GM19463 (cell line): ENCODE measurements around the gene NTRK3.

Experiments used
- ATAC-seq: cut with Tn5 transposase; IDR thresholded peaks from one replicate; pipeline ENCODE4 v1.9.1; 2021; ENCODE audit warnings: mild to moderate bottlenecking, moderate library complexity; ENCODE audit not compliant: unreplicated experiment

Gene NTRK3

DNA sequence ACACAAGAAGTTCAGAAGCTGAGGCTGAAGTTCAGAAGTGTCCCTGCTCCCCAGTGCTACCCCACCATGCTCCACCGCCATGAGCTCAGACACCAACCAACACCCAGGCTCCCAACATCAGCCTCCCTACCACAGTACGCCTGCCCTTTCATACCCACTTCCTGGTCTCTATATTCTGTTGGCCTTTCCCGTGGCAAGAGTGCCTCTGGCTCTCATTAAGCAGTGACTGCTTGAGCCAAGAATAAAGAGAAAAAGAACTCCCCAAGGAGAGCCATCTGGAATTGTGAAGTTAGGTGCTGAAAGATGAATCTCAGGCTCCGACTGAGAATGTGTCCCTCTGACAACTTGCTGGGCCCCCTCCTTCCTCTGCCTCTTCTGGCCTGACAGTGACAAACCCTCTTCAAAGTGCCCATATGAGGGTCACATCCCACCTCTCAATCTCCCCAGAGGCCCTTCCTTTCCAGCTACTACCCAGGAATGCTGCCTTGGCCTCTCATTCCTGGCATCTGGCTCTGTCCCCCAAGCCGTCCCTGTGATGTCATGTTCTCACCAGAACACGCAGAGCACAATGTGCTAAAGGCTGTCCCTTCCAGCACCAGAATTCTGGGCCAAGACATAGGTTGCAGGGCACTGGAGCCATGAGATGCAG, 306.8 kb downstream of the NTRK3 start:
- no peak for ATAC-seq

- ATAC-seq, result no peak
Measured at GRCh38 chr15:87949151-87949574, 307.4 kb downstream of the NTRK3 start.

- no peak for ATAC-seq
Measured at GRCh38 chr15:87947560-87947959, 309.0 kb downstream of the NTRK3 start.

GRCh38 chr15:87945246-87945645, 311.3 kb downstream of the NTRK3 start:
- no peak for ATAC-seq

- no peak for ATAC-seq
Measured at GRCh38 chr15:87944691-87945090, 311.8 kb downstream of the NTRK3 start.

DNA sequence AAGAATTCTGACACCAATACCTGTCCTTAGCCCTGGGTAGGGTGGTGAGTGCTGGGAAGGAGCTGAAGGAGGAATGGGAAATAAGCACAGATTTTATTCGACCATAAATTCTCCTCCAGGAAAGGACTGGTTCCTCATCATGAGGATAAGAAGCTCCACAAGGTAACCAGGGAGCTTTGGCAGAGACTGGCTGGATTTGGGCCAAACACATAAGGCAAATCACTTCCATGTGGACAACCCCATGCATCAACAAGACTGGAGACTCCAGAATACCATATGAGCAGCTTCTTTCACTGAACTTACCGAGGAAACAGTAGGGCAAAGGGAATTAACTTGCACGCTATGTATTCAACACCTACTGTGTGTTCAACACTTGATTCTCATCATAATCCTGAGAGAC, 312.5 kb downstream of the NTRK3 start:
- no peak for ATAC-seq

- ATAC-seq, result no peak
Measured at GRCh38 chr15:87943626-87944025, 312.9 kb downstream of the NTRK3 start.

DNA sequence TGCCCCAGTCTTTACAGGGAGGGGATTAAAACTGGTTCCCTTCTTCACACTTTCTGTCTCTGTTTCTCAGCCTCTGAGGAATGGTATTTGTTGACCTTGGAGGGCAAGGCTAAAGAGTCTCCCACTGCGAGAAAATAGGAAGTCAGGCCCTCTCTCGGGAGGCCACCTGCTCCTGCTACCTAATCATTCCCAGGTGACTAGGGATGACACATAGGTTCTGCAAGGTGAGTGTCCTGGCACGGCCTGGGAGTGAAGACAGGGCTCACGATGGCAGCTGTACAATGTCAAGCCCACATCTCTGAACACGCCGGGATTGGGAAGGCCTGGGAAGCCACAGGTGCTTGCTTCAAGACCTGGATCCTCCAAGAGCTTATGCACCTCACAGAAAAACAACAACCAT, 314.2 kb downstream of the NTRK3 start:
- ATAC-seq, result no peak

GRCh38 chr15:87941606-87942005, 314.9 kb downstream of the NTRK3 start:
- ATAC-seq, result no peak

DNA sequence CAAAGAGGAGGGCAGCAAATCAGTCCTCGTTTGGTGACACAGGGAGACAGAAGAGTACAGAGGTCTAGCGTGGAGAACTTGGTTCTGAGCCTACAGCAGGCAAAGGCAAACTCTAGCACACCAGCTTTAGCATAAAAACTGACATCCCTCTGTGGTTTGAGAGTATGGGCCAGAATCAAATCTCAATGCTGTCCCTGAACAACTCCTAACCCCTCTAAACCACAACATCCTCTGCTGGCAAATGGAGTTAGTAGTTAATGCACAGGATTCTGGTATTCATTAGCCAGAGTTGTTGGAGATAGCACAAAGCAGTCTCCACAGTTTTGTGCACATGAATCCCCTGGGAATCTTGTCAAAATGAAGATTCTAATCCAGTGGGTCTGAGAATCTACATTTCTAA, 315.8 kb downstream of the NTRK3 start:
- ATAC-seq, result no peak

DNA sequence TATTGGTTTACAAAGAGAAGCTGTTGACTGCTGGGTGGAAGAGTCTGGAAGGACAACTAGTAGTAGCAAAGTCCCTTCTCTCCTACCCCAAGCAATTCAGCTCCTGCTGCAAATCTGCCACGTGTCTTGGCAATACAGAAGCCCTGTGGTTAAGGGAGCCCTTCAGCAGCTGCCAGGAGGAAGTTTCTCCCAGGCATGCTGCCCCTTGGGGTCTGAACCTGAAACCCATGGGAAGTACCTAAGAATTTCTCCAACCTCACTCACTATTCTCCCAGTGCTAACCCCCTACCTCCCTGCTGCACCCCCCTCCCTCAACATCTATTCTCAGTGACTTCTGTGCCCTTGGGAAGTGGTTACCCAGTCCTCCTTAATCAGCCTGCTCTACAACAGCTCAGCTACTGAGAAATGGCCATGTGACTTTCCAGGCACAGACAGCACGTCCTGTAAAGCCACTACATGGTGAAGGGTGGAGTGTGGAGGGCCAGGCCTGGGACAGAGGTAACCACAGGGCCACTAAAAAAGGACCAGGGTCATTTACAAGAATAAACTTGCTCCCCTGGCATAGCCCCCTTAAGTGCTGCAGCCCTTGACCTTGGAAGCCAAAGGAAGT, 316.6 kb downstream of the NTRK3 start:
- no peak for ATAC-seq

- ATAC-seq, result no peak
Measured at GRCh38 chr15:87938031-87938430, 318.5 kb downstream of the NTRK3 start.

- ATAC-seq, result no peak
Measured at GRCh38 chr15:87935583-87935982, 321.0 kb downstream of the NTRK3 start.

- no peak for ATAC-seq
Measured at GRCh38 chr15:87931584-87931983, 325.0 kb downstream of the NTRK3 start.

DNA sequence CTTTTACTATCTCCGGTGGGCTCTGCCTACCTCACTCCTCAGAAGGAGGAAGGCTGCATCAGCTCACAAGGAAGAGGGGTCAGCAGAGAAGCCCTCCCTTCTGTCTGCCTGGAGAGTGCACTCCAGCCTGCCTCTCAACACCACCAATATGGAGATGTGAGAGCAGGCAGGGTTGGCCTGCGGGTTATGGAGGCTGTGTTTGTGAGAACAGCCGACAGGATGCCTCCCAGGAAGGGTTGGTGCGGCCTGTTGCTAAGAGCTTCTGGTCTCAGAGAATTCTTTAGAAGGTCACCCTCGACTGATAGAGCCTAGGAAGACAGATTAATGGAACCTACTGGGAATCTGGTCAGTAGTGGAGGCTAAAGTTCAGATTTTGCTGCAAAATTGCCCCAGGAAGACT, 326.1 kb downstream of the NTRK3 start:
- no peak for ATAC-seq

DNA sequence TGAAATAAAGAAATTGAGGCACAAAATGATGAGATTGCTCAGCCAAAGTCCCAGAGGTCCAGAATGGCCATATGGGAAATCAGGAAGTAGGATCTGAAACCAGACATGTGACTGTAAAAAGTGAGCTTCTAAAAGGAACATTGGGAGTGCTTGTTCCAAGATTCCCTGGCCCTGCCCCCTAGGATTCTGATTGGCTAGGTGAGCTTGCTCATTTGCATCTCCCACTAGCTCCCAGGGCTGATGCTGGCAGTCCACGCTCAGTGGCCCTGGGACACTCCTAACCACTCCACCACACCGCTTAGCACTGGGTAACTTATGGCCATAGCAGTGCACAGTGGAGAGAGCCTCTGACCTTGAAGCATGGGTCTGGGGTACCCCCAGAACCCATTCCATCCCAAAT, 326.7 kb downstream of the NTRK3 start:
- ATAC-seq, result no peak

DNA sequence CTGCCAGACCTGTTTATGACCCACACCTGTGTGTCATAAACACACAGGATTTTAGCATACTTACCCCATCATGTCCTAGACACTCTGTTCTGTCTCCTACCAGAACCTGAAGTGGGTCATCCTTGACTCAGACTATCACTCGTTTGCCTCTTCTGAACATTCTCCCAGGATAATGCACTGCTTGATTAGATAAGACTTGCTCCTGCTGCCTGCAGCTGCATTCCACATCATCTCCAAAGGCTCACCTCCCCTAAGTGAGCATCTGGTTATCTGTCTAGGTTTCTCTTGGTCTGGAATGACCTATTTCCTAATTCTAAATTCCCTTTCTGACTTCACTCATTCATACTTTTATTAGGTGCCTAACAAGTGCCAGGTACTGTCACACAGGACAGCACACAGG, 332.1 kb downstream of the NTRK3 start:
- no peak for ATAC-seq

DNA sequence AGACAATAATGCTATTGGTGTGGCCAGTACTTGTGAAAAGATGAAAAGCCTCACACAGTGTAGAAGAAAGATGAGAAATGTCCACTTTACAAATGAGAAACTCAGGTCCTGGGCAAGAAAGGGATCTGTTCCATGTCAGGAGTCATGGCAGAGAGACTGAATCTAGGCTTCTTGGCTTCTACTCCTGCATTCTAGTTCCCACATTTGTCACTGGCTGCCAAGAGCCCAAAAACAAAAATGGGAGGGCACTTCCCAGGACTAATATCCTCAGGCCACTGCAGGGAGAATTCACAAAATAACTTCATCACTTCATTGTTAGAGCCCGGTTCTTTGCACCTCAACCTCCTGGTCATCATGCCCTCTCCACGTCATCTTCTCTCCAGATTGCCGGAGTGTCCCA, 337.5 kb downstream of the NTRK3 start:
- ATAC-seq, result no peak

- no peak for ATAC-seq
Measured at GRCh38 chr15:87917480-87917879, 339.1 kb downstream of the NTRK3 start.

DNA sequence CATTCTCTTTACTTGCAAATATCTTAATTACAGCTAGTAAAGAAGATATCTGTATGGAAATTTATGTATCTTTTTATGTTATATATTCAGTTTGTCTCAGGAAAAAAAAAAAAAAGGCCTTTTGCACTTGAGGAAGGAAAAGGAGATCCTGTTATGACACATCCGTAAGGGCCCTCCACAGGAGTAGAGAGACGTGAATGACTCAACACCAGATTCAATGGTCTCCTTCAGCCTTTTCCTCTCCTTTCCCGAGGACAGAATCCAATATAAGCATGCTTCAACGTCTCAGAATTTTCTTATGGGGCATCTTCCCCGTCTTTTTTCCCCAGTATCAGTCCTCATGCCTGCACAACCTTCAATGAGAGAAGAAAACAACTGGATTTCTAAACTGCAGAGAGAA, 340.3 kb downstream of the NTRK3 start:
- ATAC-seq, result no peak

- no peak for ATAC-seq
Measured at GRCh38 chr15:87910301-87910700, 346.2 kb downstream of the NTRK3 start.

DNA sequence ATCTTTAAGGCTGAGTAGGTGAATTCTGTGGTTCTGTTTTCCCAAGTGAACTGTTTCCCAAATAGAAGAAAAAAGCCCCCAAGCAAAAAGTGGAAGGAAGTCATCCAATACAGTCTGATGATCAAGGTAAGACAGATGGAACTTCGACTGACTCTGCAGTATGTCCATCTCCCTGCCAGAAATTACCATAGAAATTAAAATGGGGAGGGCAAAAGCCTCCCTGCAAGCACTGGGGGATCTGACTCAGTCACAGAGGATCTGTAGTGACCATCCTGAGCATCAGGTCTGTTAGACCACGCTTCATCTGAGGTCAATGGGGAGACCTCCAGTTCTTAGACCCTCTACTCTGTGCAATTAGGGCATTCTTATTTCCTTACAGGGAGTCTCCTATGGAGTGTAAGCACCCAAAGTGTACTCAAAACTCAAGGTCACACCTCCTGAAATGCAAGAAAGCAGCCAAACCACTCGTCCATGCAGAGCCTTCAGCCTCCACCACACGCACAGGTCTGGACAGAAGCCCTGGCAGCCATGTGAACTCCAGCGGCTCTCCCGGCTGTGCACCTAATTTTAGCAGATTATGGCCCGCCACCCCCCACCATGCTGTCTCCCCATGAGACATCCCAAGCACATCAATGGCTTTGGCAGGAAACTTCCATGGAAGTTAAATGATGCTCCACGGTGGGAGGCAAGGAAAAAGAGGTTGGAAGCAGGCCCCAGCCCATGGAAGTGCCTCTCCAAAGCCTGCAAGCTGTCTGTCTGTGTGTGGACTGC, 348.7 kb downstream of the NTRK3 start:
- no peak for ATAC-seq
